Measurements from ENCODE around the gene IL17F.

DNA sequence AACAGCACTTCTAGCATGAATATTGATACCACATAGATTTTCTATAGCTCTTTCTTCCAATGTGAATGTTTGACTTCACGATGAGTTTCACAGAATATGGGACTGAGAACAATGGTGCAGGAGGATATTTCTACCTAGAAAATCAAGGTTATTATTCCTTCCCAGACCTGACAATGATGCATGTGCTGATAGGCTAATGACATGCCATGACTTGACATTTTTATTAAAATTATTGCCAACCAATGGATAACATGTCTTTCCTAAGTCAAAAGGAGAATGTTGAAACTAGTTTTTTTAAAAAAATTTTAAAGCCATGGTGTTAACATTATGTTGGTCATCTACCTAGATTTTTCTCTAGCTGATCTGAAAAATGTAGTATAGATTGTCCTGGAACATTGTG lies 57.2 kb downstream of the IL17F start:
- TF ChIP-seq CTCF (IDR thresholded peaks at IDR 0.05) (no peak), SMC3 (IDR thresholded peaks at IDR 0.05; ENCODE audit: low read depth, low read length) (no peak), CHD2 (IDR thresholded peaks at IDR 0.05; ENCODE audit: low read length, partially characterized antibody) (no peak), SIN3A (IDR thresholded peaks at IDR 0.05; ENCODE audit: borderline replicate concordance, low read depth, low read length) (no peak), EP300 (IDR thresholded peaks at IDR 0.05; ENCODE audit: borderline replicate concordance in 1 of 2, low read depth in 1 of 2, low read length in 1 of 2) (no peak)

Measured in SK-N-SH (cell line).